Glutamatergic neuron (in vitro differentiated cells): ENCODE measurements around the gene PNPLA3. TPM values are rescaled to one million over a fixed set of nuclear protein-coding genes. Genes with fewer than 3 reads are reported as not detected.

Source experiments
- DNase-seq: peaks from one replicate; pipeline ENCODE4 v3.0.0; 2022
- H3K27ac Mint-ChIP-seq: one replicate; pipeline ENCODE4 v1.8.0; 2020; ENCODE audit warnings: mild to moderate bottlenecking, mixed read lengths, inconsistent platforms; ENCODE audit not compliant: unreplicated experiment
- H3K27me3 Mint-ChIP-seq: one replicate; pipeline ENCODE4 v1.8.0; 2020; ENCODE audit warnings: mild to moderate bottlenecking, moderate library complexity, mixed read lengths, inconsistent platforms; ENCODE audit not compliant: unreplicated experiment
- H3K36me3 Mint-ChIP-seq: one replicate; pipeline ENCODE4 v1.8.0; 2020; ENCODE audit warnings: mild to moderate bottlenecking, mixed read lengths, inconsistent platforms; ENCODE audit not compliant: unreplicated experiment
- H3K4me1 Mint-ChIP-seq: one replicate; pipeline ENCODE4 v1.8.0; 2020; ENCODE audit warnings: mild to moderate bottlenecking, low read depth, mixed read lengths, inconsistent platforms; ENCODE audit not compliant: unreplicated experiment
- H3K4me3 Mint-ChIP-seq: one replicate; pipeline ENCODE4 v1.8.0; 2020; ENCODE audit warnings: mild to moderate bottlenecking, mixed read lengths, inconsistent platforms; ENCODE audit not compliant: unreplicated experiment
- H3K9me3 Mint-ChIP-seq: one replicate; pipeline ENCODE4 v1.8.0; 2020; ENCODE audit warnings: mild to moderate bottlenecking, moderate library complexity, mixed read lengths, inconsistent platforms; ENCODE audit not compliant: unreplicated experiment
- CTCF ChIP-seq: fragments of 200-600 bp; sonication (generic); IDR thresholded peaks from one replicate; pipeline ENCODE4 v1.5.0; 2021; ENCODE audit not compliant: partially characterized antibody, unreplicated experiment
- long read RNA-seq: library from polyadenylated mRNA; unstranded; transcript quantifications from one replicate; pipeline ENCODE4 v2.0.0, GENCODE V29; 2020; ENCODE audit not compliant: unreplicated experiment
- total RNA-seq: library from RNA; stranded (reverse); fragmentation: NEBNext Ultra II Directional; extraction: Animal tissue kit (Norgen Biotek cat#: 25700); gene quantifications from one replicate; pipeline ENCODE4 v1.2.1, GENCODE V29; 2021; ENCODE audit not compliant: unreplicated experiment

Gene PNPLA3
- 14.7 TPM for total RNA-seq
- long read RNA-seq, partial matches to known transcripts = 1 of 6 reads
- long read RNA-seq, other reads (novel, unspliced or antisense) = 1 of 6 reads

- peak; percentile 27 for TF ChIP-seq CTCF
- DNase-seq = peak; percentile 98
- H3K36me3 Mint-ChIP-seq = no peaks in the 10 kb centered on the region
- H3K4me3 Mint-ChIP-seq = peak within 1 kb of the TSS; percentile 83
- peaks cover 3% of the 10 kb centered on the region for H3K27me3 Mint-ChIP-seq
- peak within 1 kb of the TSS; percentile 70 for H3K27ac Mint-ChIP-seq
- H3K9me3 Mint-ChIP-seq = peaks cover 2% of the 10 kb centered on the region
- peaks cover 11% of the 10 kb centered on the region for H3K4me1 Mint-ChIP-seq
Measured at GRCh38 chr22:43923631-43924464, at the start of gene PNPLA3. Gene PNPLA3 (plus strand): TSS chr22:43923805. CDS start chr22:43923912, 107 bp downstream.

GRCh38 chr22:43876866-43877509, 46.6 kb upstream of the PNPLA3 start:
- DNase-seq = no peak

GRCh38 chr22:43878079-43878795, 45.4 kb upstream of the PNPLA3 start:
- H3K27ac Mint-ChIP-seq = no peak overlapping the region
- DNase-seq = no peak
- TF ChIP-seq CTCF = no peak
- no peaks in the 10 kb centered on the region for H3K36me3 Mint-ChIP-seq
- peaks cover 2% of the 10 kb centered on the region for H3K27me3 Mint-ChIP-seq
- peaks cover 4% of the 10 kb centered on the region for H3K4me1 Mint-ChIP-seq
- H3K4me3 Mint-ChIP-seq = no peak overlapping the region
- no peaks in the 10 kb centered on the region for H3K9me3 Mint-ChIP-seq

More at GRCh38 chr22:43876866-43877509, 46.6 kb upstream of the PNPLA3 start:
- Mint-ChIP-seq H3K36me3 (no peaks in the 10 kb centered on the region), H3K27me3 (peaks cover 2% of the 10 kb centered on the region), H3K27ac (no peak overlapping the region), H3K9me3 (no peaks in the 10 kb centered on the region), H3K4me1 (peaks cover 4% of the 10 kb centered on the region), H3K4me3 (no peak overlapping the region)
- no peak for TF ChIP-seq CTCF

DNA sequence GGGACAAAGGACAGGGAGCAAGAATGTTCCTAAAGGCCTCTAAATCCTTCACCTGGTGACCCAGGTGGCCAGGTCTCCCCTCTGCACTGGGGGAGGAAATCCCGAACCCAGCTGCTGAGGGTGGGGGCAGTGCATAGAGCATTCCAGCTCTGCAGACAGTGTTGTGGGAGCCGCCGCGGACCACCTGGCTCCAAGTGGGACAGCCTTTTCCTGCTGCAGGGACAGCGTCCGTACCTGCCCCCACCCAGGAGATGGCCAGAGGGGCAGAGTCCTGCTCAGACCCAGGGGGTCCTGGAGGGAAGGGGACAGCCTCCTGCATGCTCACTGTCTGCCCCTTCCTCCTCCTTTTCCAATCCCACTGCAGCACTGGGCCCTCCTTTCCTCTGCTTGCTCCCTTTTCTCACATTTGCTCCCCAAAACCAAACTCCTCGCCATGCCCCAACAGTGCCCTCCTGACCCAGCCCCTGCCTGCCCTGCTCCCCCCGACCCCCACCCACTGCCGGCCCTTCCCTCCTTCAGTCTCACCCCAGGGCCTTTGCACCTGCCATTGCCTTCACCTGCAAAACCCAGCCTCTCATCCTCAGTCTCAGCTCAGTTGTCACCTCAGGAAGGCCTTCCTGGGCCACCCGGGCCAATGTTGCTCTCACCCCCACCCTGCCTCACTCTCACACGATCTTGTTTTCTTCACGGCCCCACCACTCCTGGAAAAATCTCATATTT, 44.6 kb upstream of the PNPLA3 start:
- H3K4me1 Mint-ChIP-seq = peaks cover 4% of the 10 kb centered on the region
- peaks cover 2% of the 10 kb centered on the region for H3K27me3 Mint-ChIP-seq
- no peak overlapping the region for H3K27ac Mint-ChIP-seq
- DNase-seq = no peak
- H3K36me3 Mint-ChIP-seq = no peaks in the 10 kb centered on the region
- H3K9me3 Mint-ChIP-seq = no peaks in the 10 kb centered on the region
- TF ChIP-seq CTCF = no peak
- H3K4me3 Mint-ChIP-seq = no peak overlapping the region
